ENCODE data around the gene DNM1. TPM values are rescaled to one million over a fixed set of nuclear protein-coding genes. Genes with fewer than 3 reads are reported as not detected.

The DNM1 gene
- polyA plus RNA-seq, 3 donors = 0.05 to 4.9 (median 0.56) TPM

DNA sequence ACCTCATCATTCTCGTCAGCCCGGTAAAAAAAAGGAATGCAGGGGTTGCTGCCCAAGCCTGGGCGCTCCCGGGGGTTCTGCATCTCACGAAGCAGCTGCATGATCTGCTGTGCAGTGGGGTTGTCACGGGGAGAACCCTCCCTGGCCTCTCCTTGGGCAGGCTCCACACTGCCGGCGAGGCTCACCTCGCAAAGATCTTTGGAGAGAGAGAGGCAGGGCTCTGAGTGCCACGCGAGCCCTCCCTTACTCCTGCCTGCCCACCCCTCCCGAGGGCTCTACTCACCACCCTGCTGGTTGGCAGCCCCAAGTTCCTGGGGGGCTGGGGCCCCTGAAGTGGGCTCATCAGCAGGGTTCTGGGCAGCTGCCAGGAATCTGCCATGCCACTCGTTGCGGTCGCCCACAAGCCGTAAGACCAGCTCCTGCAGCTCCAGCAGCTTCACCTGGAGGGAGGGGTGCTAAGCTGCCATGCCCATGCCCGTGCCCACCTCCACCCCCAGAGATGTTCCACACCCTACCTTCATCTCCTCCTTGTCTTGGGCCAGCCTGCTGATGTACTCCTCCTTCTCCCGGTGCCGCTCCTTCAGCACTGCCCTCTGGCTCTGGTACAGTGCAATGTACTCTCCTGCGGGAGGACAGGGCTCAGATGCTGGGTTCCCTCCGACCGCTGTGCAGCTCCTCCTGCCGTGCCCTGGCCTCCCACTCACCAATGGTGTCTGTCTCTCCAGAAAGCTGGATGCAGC is 54.1 kb downstream of the DNM1 start:
- Histone ChIP-seq H3K9me3 (replicated peaks in 1 of 2; ENCODE audit: control insufficient read depth in 1 of 2, insufficient read depth in 1 of 2, low read length in 2 of 2) (no peaks in the 10 kb centered on the region), H3K4me2 (replicated peaks; ENCODE audit: extremely low read depth, low read length, poor library complexity, severe bottlenecking) (no peak overlapping the region), H3K79me2 (ENCODE audit: insufficient read depth, low read length) (no peaks in the 10 kb centered on the region), H3K9ac (ENCODE audit: insufficient read depth, low read length, poor library complexity, severe bottlenecking) (no peak overlapping the region), H3K4me3 (replicated peaks in 1 of 3; ENCODE audit: low read depth in 2 of 3, low read length in 3 of 3) (no peak overlapping the region), H3K36me3 (replicated peaks in 1 of 2; ENCODE audit: control insufficient read depth in 1 of 2, insufficient read depth in 2 of 2, low read length in 2 of 2) (peaks cover 54 to 56% of the 10 kb centered on the region in 2 donors), H3K27me3 (ENCODE audit: control insufficient read depth in 2 of 2, insufficient read depth in 2 of 2, low read length in 2 of 2) (no peaks in the 10 kb centered on the region), H3K4me1 (ENCODE audit: control insufficient read depth in 1 of 2, insufficient read depth in 2 of 2, low read length in 2 of 2) (no peaks in the 10 kb centered on the region), H2AFZ (ENCODE audit: insufficient read depth, low read depth, low read length, poor library complexity, severe bottlenecking) (no peak overlapping the region), H3K27ac (ENCODE audit: low read depth in 1 of 2, low read length in 2 of 2) (no peak overlapping the region), H4K20me1 (ENCODE audit: insufficient read depth, low read length) (no peaks in the 10 kb centered on the region)
- Mint-ChIP-seq H3K9me3 (no peaks in the 10 kb centered on the region), H3K4me3 (no peak overlapping the region), H3K27ac (peak overlapping the region in 2 of 7 donors; percentile 2 to 46), H3K4me1 (no peaks in the 10 kb centered on the region), H3K27me3 (ENCODE audit: low read depth in 3 of 3) (peaks cover 0 to 5% (median 0%) of the 10 kb centered on the region in 3 donors), H3K36me3 (peaks cover 46 to 63% of the 10 kb centered on the region in 2 donors)
- intact Hi-C loops (cut with micrococcal nuclease) = no loop called here
- DNase-seq = no peak
- WGBS (ENCODE audit: insufficient coverage) = 91% methylated on average over 18 of the region's 23 CpGs
- TF ChIP-seq, protein P1, sequence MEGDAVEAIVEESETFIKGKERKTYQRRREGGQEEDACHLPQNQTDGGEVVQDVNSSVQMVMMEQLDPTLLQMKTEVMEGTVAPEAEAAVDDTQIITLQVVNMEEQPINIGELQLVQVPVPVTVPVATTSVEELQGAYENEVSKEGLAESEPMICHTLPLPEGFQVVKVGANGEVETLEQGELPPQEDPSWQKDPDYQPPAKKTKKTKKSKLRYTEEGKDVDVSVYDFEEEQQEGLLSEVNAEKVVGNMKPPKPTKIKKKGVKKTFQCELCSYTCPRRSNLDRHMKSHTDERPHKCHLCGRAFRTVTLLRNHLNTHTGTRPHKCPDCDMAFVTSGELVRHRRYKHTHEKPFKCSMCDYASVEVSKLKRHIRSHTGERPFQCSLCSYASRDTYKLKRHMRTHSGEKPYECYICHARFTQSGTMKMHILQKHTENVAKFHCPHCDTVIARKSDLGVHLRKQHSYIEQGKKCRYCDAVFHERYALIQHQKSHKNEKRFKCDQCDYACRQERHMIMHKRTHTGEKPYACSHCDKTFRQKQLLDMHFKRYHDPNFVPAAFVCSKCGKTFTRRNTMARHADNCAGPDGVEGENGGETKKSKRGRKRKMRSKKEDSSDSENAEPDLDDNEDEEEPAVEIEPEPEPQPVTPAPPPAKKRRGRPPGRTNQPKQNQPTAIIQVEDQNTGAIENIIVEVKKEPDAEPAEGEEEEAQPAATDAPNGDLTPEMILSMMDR (IDR thresholded peaks at IDR 0.05) = no peak

GRCh38 chr9:128257907-128258306 is 54.7 kb downstream of the DNM1 start:
- no peak overlapping the region for H3K9ac ChIP-seq (ENCODE audit: insufficient read depth, low read length, poor library complexity, severe bottlenecking)
- H2AFZ ChIP-seq (ENCODE audit: insufficient read depth, low read depth, low read length, poor library complexity, severe bottlenecking) = no peak overlapping the region
- Mint-ChIP-seq H3K4me3 (no peak overlapping the region), H3K36me3 (peaks cover 52 to 70% of the 10 kb centered on the region in 2 donors), H3K9me3 (no peaks in the 10 kb centered on the region), H3K4me1 (no peaks in the 10 kb centered on the region), H3K27ac (peak overlapping the region in 1 of 7 donors; percentile 2), H3K27me3 (ENCODE audit: low read depth in 3 of 3) (peaks cover 0 to 4% (median 0%) of the 10 kb centered on the region in 3 donors)
- no peak for DNase-seq
- H3K79me2 ChIP-seq (ENCODE audit: insufficient read depth, low read length) = no peaks in the 10 kb centered on the region
- H3K4me2 ChIP-seq (replicated peaks; ENCODE audit: extremely low read depth, low read length, poor library complexity, severe bottlenecking) = no peak overlapping the region
- no peaks in the 10 kb centered on the region for H3K9me3 ChIP-seq (replicated peaks in 1 of 2; ENCODE audit: control insufficient read depth in 1 of 2, insufficient read depth in 1 of 2, low read length in 2 of 2)
- no peaks in the 10 kb centered on the region for H3K27me3 ChIP-seq (ENCODE audit: control insufficient read depth in 2 of 2, insufficient read depth in 2 of 2, low read length in 2 of 2)
- no peak overlapping the region for H3K27ac ChIP-seq (ENCODE audit: low read depth in 1 of 2, low read length in 2 of 2)
- TF ChIP-seq, protein P1 (IDR thresholded peaks at IDR 0.05) = no peak
- no peaks in the 10 kb centered on the region for H4K20me1 ChIP-seq (ENCODE audit: insufficient read depth, low read length)
- peaks cover 60 to 62% of the 10 kb centered on the region in 2 donors for H3K36me3 ChIP-seq (replicated peaks in 1 of 2; ENCODE audit: control insufficient read depth in 1 of 2, insufficient read depth in 2 of 2, low read length in 2 of 2)
- WGBS (ENCODE audit: insufficient coverage) = 99% methylated on average over 11 of the region's 11 CpGs
- no peak overlapping the region for H3K4me3 ChIP-seq (replicated peaks in 1 of 3; ENCODE audit: low read depth in 2 of 3, low read length in 3 of 3)
- intact Hi-C loops (cut with micrococcal nuclease) = no loop called here
- no peaks in the 10 kb centered on the region for H3K4me1 ChIP-seq (ENCODE audit: control insufficient read depth in 1 of 2, insufficient read depth in 2 of 2, low read length in 2 of 2)
